Caco-2 (cell line): ENCODE data around the gene SF3A2. TPM values are rescaled to one million over a fixed set of nuclear protein-coding genes. Genes with fewer than 3 reads are reported as not detected.

Experiments
- BruUV-seq: library from RNA; stranded (reverse); fragments of 400-500 nt; replicated peaks from 2 replicates; lab custom pipeline; 2021; lab: Mats Ljungman, UMichigan
- CTCF ChIA-PET: fragments of 300-600 bp; sonication (Branson Sonifier 250); formaldehyde crosslinking; loops from one replicate; lab custom pipeline; 2022; ENCODE audit warnings: antibody characterized with exemption; lab: Charles Lee
- POLR2A ChIA-PET: fragments of 300-600 bp; sonication (Branson Sonifier 250); formaldehyde crosslinking; loops from one replicate; lab custom pipeline; 2022; ENCODE audit warnings: antibody characterized with exemption; lab: Charles Lee
- DNase-seq, 2 experiments: peaks; one replicate each; pipeline versions ENCODE4 v3.0.0 to v3.0.0-alpha.2; 2020 to 2022
- H3K27me3 ChIP-seq: replicated peaks from 2 replicates; pipeline ENCODE4 v1.6.0; 2011; ENCODE audit warnings: low read length; ENCODE audit not compliant: control insufficient read depth, insufficient read depth
- H3K36me3 ChIP-seq: 2 replicates; pipeline ENCODE4 v1.5.1; 2011; ENCODE audit warnings: low read length; ENCODE audit not compliant: control insufficient read depth, insufficient read depth
- H3K4me1 ChIP-seq: fragments of 250-450 bp; sonication (Bioruptor Pico); 2 replicates; pipeline ENCODE4 v1.5.1; 2020; ENCODE audit warnings: mild to moderate bottlenecking
- H3K4me3 ChIP-seq: 2 replicates; pipeline ENCODE4 v1.5.1; 2011; ENCODE audit warnings: low read depth, mild to moderate bottlenecking, control low read depth, low read length
- H3K9me3 ChIP-seq: fragments of 250-450 bp; sonication (Bioruptor Pico); 2 replicates; pipeline ENCODE4 v1.5.1; 2020; ENCODE audit warnings: mild to moderate bottlenecking, moderate library complexity
- H3K27ac Mint-ChIP-seq: one replicate; pipeline ENCODE4 v1.8.0; 2022; ENCODE audit warnings: mixed read lengths; ENCODE audit not compliant: unreplicated experiment
- H3K27me3 Mint-ChIP-seq: one replicate; pipeline ENCODE4 v1.8.0; 2022; ENCODE audit warnings: mixed read lengths; ENCODE audit not compliant: insufficient read depth, unreplicated experiment
- H3K36me3 Mint-ChIP-seq: one replicate; pipeline ENCODE4 v1.8.0; 2022; ENCODE audit warnings: mild to moderate bottlenecking, mixed read lengths; ENCODE audit not compliant: insufficient read depth, unreplicated experiment
- H3K4me1 Mint-ChIP-seq: one replicate; pipeline ENCODE4 v1.8.0; 2022; ENCODE audit warnings: low read depth, mixed read lengths; ENCODE audit not compliant: unreplicated experiment
- H3K4me3 Mint-ChIP-seq: one replicate; pipeline ENCODE4 v1.8.0; 2022; ENCODE audit warnings: mild to moderate bottlenecking, moderate library complexity, mixed read lengths; ENCODE audit not compliant: unreplicated experiment
- H3K9me3 Mint-ChIP-seq: one replicate; pipeline ENCODE4 v1.8.0; 2022; ENCODE audit warnings: mixed read lengths; ENCODE audit not compliant: unreplicated experiment
- CTCF ChIP-seq, 2 experiments: fragments of 200-600 bp in 1 of 2; IDR thresholded peaks; 1 replicate in 1 of 2; 2 replicates in 1 of 2; pipeline versions ENCODE4 v1.5.1 to v1.8.0; 2011 to 2022; ENCODE audit warnings: antibody characterized with exemption in 1 of 2, control low read depth in 1 of 2, inconsistent platforms in 1 of 2, low read depth in 1 of 2, low read length in 1 of 2, mild to moderate bottlenecking in 1 of 2, moderate library complexity in 1 of 2; ENCODE audit not compliant: insufficient read depth in 1 of 2, severe bottlenecking in 1 of 2, unreplicated experiment in 1 of 2
- intact Hi-C: fragments of 100-400 bp; cut with micrococcal nuclease; formaldehyde crosslinking; loops from one replicate; pipeline ENCODE4 v1.10.0; 2022; ENCODE audit not compliant: unreplicated experiment
- total RNA-seq: library from RNA; stranded (reverse); gene quantifications from 2 replicates; pipeline ENCODE4 v1.2.3, GENCODE V29; 2022

Gene SF3A2
- total RNA-seq, 1 experiment from 2014 or later: 129 TPM

DNA sequence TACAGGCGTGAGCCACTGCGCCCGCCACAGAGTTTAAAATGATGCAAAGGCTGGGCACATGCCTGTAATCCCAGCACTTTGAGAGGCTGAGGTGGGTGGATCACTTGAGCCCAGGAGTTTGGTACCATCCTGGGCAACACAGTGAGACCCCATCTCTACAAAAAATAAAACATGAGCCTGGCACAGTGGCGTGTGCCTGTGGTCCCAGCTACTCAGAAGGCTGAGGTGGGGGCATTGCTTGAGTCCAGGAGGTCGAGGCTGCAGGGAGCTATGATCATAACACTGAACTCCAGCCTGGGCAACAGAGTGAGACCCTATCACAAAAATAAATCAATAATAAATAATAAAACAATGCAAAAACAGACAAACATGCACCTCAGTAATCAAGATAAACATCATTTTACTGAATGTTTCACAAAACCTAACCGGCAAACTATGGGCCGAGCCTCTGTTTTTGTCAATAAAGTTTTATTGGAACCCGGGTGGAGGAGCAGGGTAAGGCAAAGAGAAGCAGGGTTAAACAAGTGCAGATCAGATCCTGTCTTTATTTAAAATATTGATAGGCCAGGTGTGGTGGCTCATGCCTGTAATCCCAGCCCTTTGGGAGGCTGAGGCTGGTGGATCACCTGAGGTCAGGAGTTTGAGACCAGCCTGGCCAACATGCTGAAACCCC, 47.3 kb downstream of the SF3A2 start:
- H3K27me3 ChIP-seq: no peaks in the 10 kb centered on the region; the same call in 1 of the 2 replicates
- no peak for TF ChIP-seq CTCF (IDR thresholded peaks at IDR 0.05; ENCODE audit: insufficient read depth in 1 of 2, low read depth in 1 of 2, low read length in 1 of 2, severe bottlenecking in 1 of 2, unreplicated experiment in 1 of 2)
- H3K27me3 Mint-ChIP-seq: peaks cover 4% of the 10 kb centered on the region
- no peak for DNase-seq
- H3K36me3 Mint-ChIP-seq: peaks cover 17% of the 10 kb centered on the region
- H3K36me3 ChIP-seq: no peaks in the 10 kb centered on the region
- intact Hi-C loops: no loop called here
- H3K4me3 ChIP-seq: no peak overlapping the region
- no peak overlapping the region for H3K4me3 Mint-ChIP-seq
- ChIA-PET CTCF (no interaction called here), POLR2A (no interaction called here)
- no peaks in the 10 kb centered on the region for H3K4me1 Mint-ChIP-seq
- no peaks in the 10 kb centered on the region for H3K4me1 ChIP-seq
- no peaks in the 10 kb centered on the region for H3K9me3 ChIP-seq
- H3K9me3 Mint-ChIP-seq: no peaks in the 10 kb centered on the region
- BruUV-seq: no TSS peak
- no peak overlapping the region for H3K27ac Mint-ChIP-seq

GRCh38 chr19:2286402-2287140, 49.9 kb downstream of the SF3A2 start:
- POLR2A ChIA-PET: no interaction called here
- peaks cover 2% of the 10 kb centered on the region for H3K27me3 ChIP-seq

More at GRCh38 chr19:2286402-2287140, 49.9 kb downstream of the SF3A2 start:
- Mint-ChIP-seq H3K4me3 (no peak overlapping the region), H3K36me3 (peaks cover 18% of the 10 kb centered on the region), H3K9me3 (no peaks in the 10 kb centered on the region), H3K4me1 (no peaks in the 10 kb centered on the region), H3K27me3 (peaks cover 10% of the 10 kb centered on the region), H3K27ac (no peak overlapping the region)
- no TSS peak for BruUV-seq
- Histone ChIP-seq H3K4me1 (peaks cover 13% of the 10 kb centered on the region), H3K4me3 (no peak overlapping the region), H3K36me3 (no peaks in the 10 kb centered on the region), H3K9me3 (no peaks in the 10 kb centered on the region)
- intact Hi-C loops: no loop called here
- CTCF ChIA-PET: interaction anchor here (0.9 kb wide), 1 partner anchor 105 kb away, joined by 5 read pairs; no protein-coding TSS in a partner anchor
- no peak for TF ChIP-seq CTCF (IDR thresholded peaks at IDR 0.05; ENCODE audit: insufficient read depth in 1 of 2, low read depth in 1 of 2, low read length in 1 of 2, severe bottlenecking in 1 of 2, unreplicated experiment in 1 of 2)
- DNase-seq: no peak
